ENCODE results near the gene METTL3. TPM values are rescaled to one million over a fixed set of nuclear protein-coding genes. Genes with fewer than 3 reads are reported as not detected.

The METTL3 gene
- polyA plus RNA-seq, 3 donors from 2014 or later: 10.0 to 21.6 (median 18.0) TPM

GRCh38 chr14:21536418-21537089 lies 25.4 kb upstream of the METTL3 start:
- Mint-ChIP-seq H3K36me3 (peaks cover 0 to 4% (median 0%) of the 10 kb centered on the region in 3 donors), H3K27me3 (ENCODE audit: low read depth in 3 of 3) (peaks cover 4 to 22% (median 18%) of the 10 kb centered on the region in 3 donors), H3K4me1 (peaks cover 0 to 14% of the 10 kb centered on the region in 2 donors), H3K4me3 (no peak overlapping the region), H3K9me3 (peaks cover 0 to 4% (median 0%) of the 10 kb centered on the region in 6 donors), H3K27ac (peak overlapping the region in 1 of 6 donors; percentile 7)
- no peak for DNase-seq

GRCh38 chr14:21535545-21536417 lies 24.6 kb upstream of the METTL3 start:
- H3K36me3 Mint-ChIP-seq: peaks cover 0 to 4% (median 0%) of the 10 kb centered on the region in 3 donors
- peaks cover 0 to 14% of the 10 kb centered on the region in 2 donors for H3K4me1 Mint-ChIP-seq
- DNase-seq: no peak
- H3K27me3 Mint-ChIP-seq (ENCODE audit: low read depth in 3 of 3): peaks cover 4 to 24% (median 18%) of the 10 kb centered on the region in 3 donors
- no peak overlapping the region for H3K27ac Mint-ChIP-seq
- no peak overlapping the region for H3K4me3 Mint-ChIP-seq
- H3K9me3 Mint-ChIP-seq: peaks cover 0 to 4% (median 0%) of the 10 kb centered on the region in 6 donors

- peaks cover 0 to 4% (median 0%) of the 10 kb centered on the region in 6 donors for H3K9me3 Mint-ChIP-seq
- no peak for DNase-seq
- H3K4me3 Mint-ChIP-seq: no peak overlapping the region
- peaks cover 4 to 28% (median 18%) of the 10 kb centered on the region in 3 donors for H3K27me3 Mint-ChIP-seq (ENCODE audit: low read depth in 3 of 3)
- H3K27ac Mint-ChIP-seq: no peak overlapping the region
- H3K4me1 Mint-ChIP-seq: peaks cover 0 to 14% of the 10 kb centered on the region in 2 donors
- H3K36me3 Mint-ChIP-seq: peaks cover 0 to 4% (median 0%) of the 10 kb centered on the region in 3 donors
Measured at GRCh38 chr14:21534576-21534975, 23.4 kb upstream of the METTL3 start.

GRCh38 chr14:21533294-21533693 lies 22.2 kb upstream of the METTL3 start:
- H3K9me3 Mint-ChIP-seq: peaks cover 0 to 4% (median 0%) of the 10 kb centered on the region in 6 donors
- H3K4me3 Mint-ChIP-seq: no peak overlapping the region
- H3K27ac Mint-ChIP-seq: no peak overlapping the region
- no peak for DNase-seq
- H3K27me3 Mint-ChIP-seq (ENCODE audit: low read depth in 3 of 3): peaks cover 4 to 19% (median 17%) of the 10 kb centered on the region in 3 donors
- peaks cover 0 to 4% (median 0%) of the 10 kb centered on the region in 3 donors for H3K36me3 Mint-ChIP-seq
- H3K4me1 Mint-ChIP-seq: peaks cover 0 to 14% of the 10 kb centered on the region in 2 donors

- peaks cover 0 to 2% (median 0%) of the 10 kb centered on the region in 6 donors for H3K9me3 Mint-ChIP-seq
- no peaks in the 10 kb centered on the region for H3K36me3 Mint-ChIP-seq
- peaks cover 11 to 15% of the 10 kb centered on the region in 2 donors for H3K4me1 Mint-ChIP-seq
- no peak overlapping the region for H3K4me3 Mint-ChIP-seq
- H3K27ac Mint-ChIP-seq: no peak overlapping the region
- no peak for DNase-seq
- peaks cover 1 to 12% (median 4%) of the 10 kb centered on the region in 3 donors for H3K27me3 Mint-ChIP-seq (ENCODE audit: low read depth in 3 of 3)
Measured at GRCh38 chr14:21529515-21529914, 18.4 kb upstream of the METTL3 start.

- Mint-ChIP-seq H3K27ac (no peak overlapping the region), H3K27me3 (ENCODE audit: low read depth in 3 of 3) (peaks cover 1 to 8% (median 3%) of the 10 kb centered on the region in 3 donors), H3K9me3 (peaks cover 0 to 2% (median 0%) of the 10 kb centered on the region in 6 donors), H3K4me3 (peak overlapping the region in 1 of 5 donors; percentile 14), H3K4me1 (peaks cover 11 to 15% of the 10 kb centered on the region in 2 donors), H3K36me3 (no peaks in the 10 kb centered on the region)
- no peak for DNase-seq
Measured at GRCh38 chr14:21528381-21529348, 17.5 kb upstream of the METTL3 start.

- H3K4me3 Mint-ChIP-seq: peak overlapping the region; percentile 79 to 91 (median 83)
- peaks cover 0 to 3% (median 0%) of the 10 kb centered on the region in 3 donors for H3K36me3 Mint-ChIP-seq
- H3K27ac Mint-ChIP-seq: peak overlapping the region in 1 of 6 donors; percentile 19
- DNase-seq: no peak
- peaks cover 11 to 15% of the 10 kb centered on the region in 2 donors for H3K4me1 Mint-ChIP-seq
- H3K27me3 Mint-ChIP-seq (ENCODE audit: low read depth in 3 of 3): peaks cover 1 to 8% (median 2%) of the 10 kb centered on the region in 3 donors
- H3K9me3 Mint-ChIP-seq: no peaks in the 10 kb centered on the region
Measured at GRCh38 chr14:21527318-21527679, 16.2 kb upstream of the METTL3 start.

GRCh38 chr14:21526672-21527317 lies 15.7 kb upstream of the METTL3 start:
- Mint-ChIP-seq H3K27ac (peak overlapping the region in 4 of 6 donors; percentile 19 to 81 (median 52)), H3K27me3 (ENCODE audit: low read depth in 3 of 3) (peaks cover 0 to 8% (median 1%) of the 10 kb centered on the region in 3 donors), H3K4me3 (peak overlapping the region; percentile 79 to 91 (median 83))

GRCh38 chr14:21525962-21526671 lies 15.0 kb upstream of the METTL3 start, which contains the start of gene SALL2:
Gene SALL2 (minus strand): TSS chr14:21526346. CDS start chr14:21526127, 219 bp downstream.
- Mint-ChIP-seq H3K9me3 (no peaks in the 10 kb centered on the region), H3K27ac (peak within 1 kb of the TSS in 4 of 6 donors; percentile 19 to 81 (median 62))

More at GRCh38 chr14:21526672-21527317, 15.7 kb upstream of the METTL3 start:
- no peaks in the 10 kb centered on the region for H3K9me3 Mint-ChIP-seq
- peaks cover 11 to 15% of the 10 kb centered on the region in 2 donors for H3K4me1 Mint-ChIP-seq
- peaks cover 0 to 3% (median 0%) of the 10 kb centered on the region in 3 donors for H3K36me3 Mint-ChIP-seq
- DNase-seq: no peak

GRCh38 chr14:21525571-21525961 lies 14.4 kb upstream of the METTL3 start:
- no peak for DNase-seq
- H3K27me3 Mint-ChIP-seq (ENCODE audit: low read depth in 3 of 3): peaks cover 0 to 7% (median 1%) of the 10 kb centered on the region in 3 donors
- H3K36me3 Mint-ChIP-seq: peaks cover 0 to 3% (median 0%) of the 10 kb centered on the region in 3 donors
- peak overlapping the region; percentile 79 to 91 (median 83) for H3K4me3 Mint-ChIP-seq
- peaks cover 11 to 15% of the 10 kb centered on the region in 2 donors for H3K4me1 Mint-ChIP-seq
- peak overlapping the region in 3 of 6 donors; percentile 43 to 64 (median 59) for H3K27ac Mint-ChIP-seq
- no peaks in the 10 kb centered on the region for H3K9me3 Mint-ChIP-seq

More at GRCh38 chr14:21525962-21526671, 15.0 kb upstream of the METTL3 start, which contains the start of gene SALL2:
- DNase-seq: peak; percentile 30 to 44 (median 43)
- Mint-ChIP-seq H3K36me3 (peaks cover 0 to 3% (median 0%) of the 10 kb centered on the region in 3 donors), H3K27me3 (ENCODE audit: low read depth in 3 of 3) (peaks cover 0 to 8% (median 1%) of the 10 kb centered on the region in 3 donors), H3K4me3 (peak within 1 kb of the TSS; percentile 79 to 91 (median 83)), H3K4me1 (peaks cover 11 to 15% of the 10 kb centered on the region in 2 donors)

- Mint-ChIP-seq H3K27me3 (ENCODE audit: low read depth in 3 of 3) (peaks cover 0 to 6% (median 1%) of the 10 kb centered on the region in 3 donors), H3K27ac (peak overlapping the region in 2 of 6 donors; percentile 8 to 59), H3K4me1 (peaks cover 11 to 15% of the 10 kb centered on the region in 2 donors), H3K4me3 (peak overlapping the region; percentile 79 to 91 (median 83)), H3K9me3 (no peaks in the 10 kb centered on the region), H3K36me3 (peaks cover 0 to 3% (median 0%) of the 10 kb centered on the region in 3 donors)
- no peak for DNase-seq
Measured at GRCh38 chr14:21524575-21525490, 13.7 kb upstream of the METTL3 start.

Data from immature natural killer cell (primary cell).